PFSK-1 (cell line): ENCODE results near the gene CYB561A3.
A peak's percentile ranks its signal among the peaks of the same experiment; 100 is the strongest.

ENCODE experiments used
- FOXP2 ChIP-seq: optimal IDR thresholded peaks from 2 replicates; pipeline ENCODE3; 2011; ENCODE audit warnings: borderline replicate concordance, control low read depth, inconsistent platforms; ENCODE audit not compliant: insufficient read depth; ENCODE audit errors: extremely low read length, extremely low read depth
- POLR2AphosphoS5 ChIP-seq: IDR thresholded peaks from 2 replicates; pipeline ENCODE4 v1.6.1; 2012; ENCODE audit warnings: low read depth, mild to moderate bottlenecking, control low read depth, low read length, moderate library complexity
- REST ChIP-seq, 2 experiments: IDR thresholded peaks; 2 replicates each; pipeline versions ENCODE4 v1.6.1 to v1.8.0; 2011 to 2012; ENCODE audit warnings: low read depth in 2 of 2, low read length in 2 of 2, control low read depth in 1 of 2, inconsistent platforms in 1 of 2, mild to moderate bottlenecking in 1 of 2, moderate library complexity in 1 of 2; ENCODE audit not compliant: insufficient read depth in 1 of 2
- SIN3A ChIP-seq: IDR thresholded peaks from 2 replicates; pipeline ENCODE4 v1.6.1; 2012; ENCODE audit warnings: mild to moderate bottlenecking, low read length, moderate library complexity, borderline replicate concordance; ENCODE audit not compliant: insufficient read depth
- TAF1 ChIP-seq: IDR thresholded peaks from 2 replicates; pipeline ENCODE4 v1.6.1; 2012; ENCODE audit warnings: low read length, control low read depth, borderline replicate concordance; ENCODE audit not compliant: insufficient read depth

Gene CYB561A3

GRCh38 chr11:61384271-61385242 is 22.9 kb upstream of the CYB561A3 start:
- TF ChIP-seq SIN3A (no peak), TAF1 (no peak), FOXP2 (no peak)

- TF ChIP-seq POLR2AphosphoS5 (no peak), REST (IDR thresholded peaks at IDR 0.05; ENCODE audit: insufficient read depth in 1 of 2, low read depth in 2 of 2, low read length in 2 of 2) (no peak), SIN3A (no peak)
Observed at GRCh38 chr11:61380884-61381283, 19.2 kb upstream of the CYB561A3 start.

GRCh38 chr11:61378713-61379313 is 17.1 kb upstream of the CYB561A3 start:
- TF ChIP-seq POLR2AphosphoS5 (no peak), FOXP2 (no peak), TAF1 (no peak), SIN3A (no peak), REST (IDR thresholded peaks at IDR 0.05; ENCODE audit: insufficient read depth in 1 of 2, low read depth in 2 of 2, low read length in 2 of 2) (no peak)

GRCh38 chr11:61377461-61378160 is 15.9 kb upstream of the CYB561A3 start:
- TF ChIP-seq POLR2AphosphoS5, result no peak
- no peak for TF ChIP-seq REST (IDR thresholded peaks at IDR 0.05; ENCODE audit: insufficient read depth in 1 of 2, low read depth in 2 of 2, low read length in 2 of 2)
- no peak for TF ChIP-seq SIN3A
- TF ChIP-seq FOXP2, result no peak
- no peak for TF ChIP-seq TAF1

- TF ChIP-seq TAF1, result no peak
- no peak for TF ChIP-seq FOXP2
- TF ChIP-seq SIN3A, result no peak
- 0 out of 4 replicates have a peak, but pooled peaks of 1 of the 2 experiments have one; percentile 48 for TF ChIP-seq REST (IDR thresholded peaks at IDR 0.05; ENCODE audit: insufficient read depth in 1 of 2, low read depth in 2 of 2, low read length in 2 of 2)
- no peak for TF ChIP-seq POLR2AphosphoS5
Observed at GRCh38 chr11:61375761-61376108, 14.1 kb upstream of the CYB561A3 start.
